ENCODE data around the gene CDCP2.
"Not testable (repeated sequence)": the region's sequence is repeated elsewhere in the genome, so short reads cannot be mapped to it uniquely, and the experiment has no call there.

CDCP2 gene

DNA sequence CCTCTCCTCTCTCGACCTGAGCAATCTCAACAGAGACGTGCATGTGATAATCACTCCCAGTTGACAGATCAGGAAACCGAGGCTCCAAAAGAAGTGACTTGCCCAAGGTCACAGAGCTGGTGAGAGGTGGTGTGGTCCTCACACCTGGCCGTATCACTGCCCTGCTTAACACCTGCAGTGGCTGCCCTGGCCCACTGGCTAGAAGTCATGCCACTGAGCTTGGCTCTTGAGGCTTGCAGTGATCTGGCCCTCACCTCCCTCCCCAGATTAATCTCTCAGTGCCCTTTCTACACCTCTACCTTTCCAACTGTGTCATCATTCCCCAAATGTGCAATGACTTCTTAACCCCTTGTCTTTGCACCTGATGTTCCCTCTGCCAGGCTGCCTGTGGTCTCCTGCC lies 38.8 kb downstream of the CDCP2 start:
- DNase-seq = no peak

DNA sequence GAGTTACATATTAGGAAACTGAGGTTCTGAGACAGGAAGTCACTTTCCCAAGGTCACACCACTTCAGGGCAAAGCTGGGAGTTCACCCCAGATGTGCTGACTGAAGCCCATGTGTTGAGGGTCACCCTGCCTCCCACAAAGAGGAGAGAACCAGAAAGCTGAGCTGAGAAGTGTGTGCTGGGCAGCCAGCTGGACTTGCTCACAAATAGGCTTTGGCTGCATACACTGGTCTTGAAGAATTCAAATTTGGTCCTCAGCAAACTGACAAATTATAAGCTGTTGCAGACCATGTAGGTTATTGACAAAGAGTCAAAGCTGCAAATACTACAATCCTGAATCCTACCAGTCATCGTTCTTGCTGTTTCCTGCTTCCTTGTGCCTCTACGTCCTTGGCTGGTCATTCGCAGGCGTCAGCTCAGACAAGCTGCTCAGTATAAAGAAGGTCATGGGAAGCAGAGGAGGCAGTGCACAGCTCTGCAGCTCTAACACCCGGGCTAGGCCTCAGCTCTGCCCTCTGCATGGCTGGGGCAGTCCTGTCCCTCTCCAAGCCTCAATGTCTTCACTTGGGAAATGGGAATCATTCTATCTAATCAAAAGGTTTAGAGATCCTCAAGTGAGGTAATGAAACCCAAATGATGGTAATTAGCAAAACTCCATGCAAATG lies 40.0 kb downstream of the CDCP2 start:
- no peak for DNase-seq

DNA sequence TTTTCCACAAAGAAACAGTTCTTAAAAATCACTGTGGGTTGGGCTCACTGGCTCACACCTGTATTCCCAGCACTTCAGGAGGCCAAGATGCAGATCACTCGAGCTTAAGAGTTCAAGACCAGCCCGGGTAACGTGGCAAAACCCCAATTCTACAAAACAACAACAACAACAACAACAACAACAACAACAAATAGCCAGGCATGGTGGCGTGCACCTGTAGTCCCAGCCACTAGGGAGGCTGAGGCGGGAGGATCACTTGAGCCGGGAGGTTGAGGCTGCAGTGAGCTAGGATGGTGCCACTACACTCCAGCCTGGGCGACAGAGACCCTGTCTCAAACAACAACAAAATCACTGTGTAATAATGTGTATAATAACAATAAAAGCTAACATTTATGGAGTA lies 40.8 kb downstream of the CDCP2 start:
- DNase-seq = no peak

DNA sequence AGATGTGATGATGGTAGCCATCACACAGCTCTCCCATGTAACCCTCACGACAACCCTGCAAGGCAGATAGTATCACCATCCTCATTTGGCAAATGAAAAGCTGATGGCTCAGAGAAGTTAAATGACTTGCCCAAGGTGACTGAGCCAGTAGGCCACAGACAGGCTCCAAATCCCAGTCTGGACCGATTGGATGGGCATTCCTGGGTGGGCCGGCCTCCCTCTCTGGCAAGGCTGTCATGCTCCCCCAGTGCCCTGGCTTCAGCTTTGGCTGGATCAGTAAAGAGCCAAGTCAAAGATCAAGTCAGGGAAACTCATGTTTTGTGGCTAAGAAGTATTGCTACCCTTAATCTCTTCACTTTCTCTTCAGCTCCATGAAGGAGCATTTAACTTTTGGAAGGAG lies 41.2 kb downstream of the CDCP2 start:
- DNase-seq = no peak

DNA sequence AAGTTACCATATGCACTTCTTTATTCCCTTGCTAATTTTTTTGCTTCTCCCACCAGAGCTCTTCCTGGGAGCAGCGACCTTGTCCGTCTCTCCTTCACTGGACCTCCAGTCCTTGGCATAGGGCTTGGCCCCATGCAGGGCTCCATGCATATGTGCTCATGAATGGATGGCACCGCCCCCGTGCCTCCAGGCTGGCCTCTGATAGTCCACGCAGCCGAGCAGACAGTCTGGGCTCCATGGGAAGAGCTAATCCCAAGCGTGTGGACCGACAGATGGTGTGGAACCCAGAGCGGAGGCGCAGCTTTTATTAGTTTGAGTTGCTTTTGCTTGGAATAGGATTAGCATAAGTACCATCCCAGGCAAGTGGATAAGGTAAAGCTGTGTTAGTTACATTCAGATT lies 41.8 kb downstream of the CDCP2 start:
- DNase-seq = no peak

GRCh38 chr1:54109129-54110090 lies 43.4 kb downstream of the CDCP2 start:
- DNase-seq = no peak

DNA sequence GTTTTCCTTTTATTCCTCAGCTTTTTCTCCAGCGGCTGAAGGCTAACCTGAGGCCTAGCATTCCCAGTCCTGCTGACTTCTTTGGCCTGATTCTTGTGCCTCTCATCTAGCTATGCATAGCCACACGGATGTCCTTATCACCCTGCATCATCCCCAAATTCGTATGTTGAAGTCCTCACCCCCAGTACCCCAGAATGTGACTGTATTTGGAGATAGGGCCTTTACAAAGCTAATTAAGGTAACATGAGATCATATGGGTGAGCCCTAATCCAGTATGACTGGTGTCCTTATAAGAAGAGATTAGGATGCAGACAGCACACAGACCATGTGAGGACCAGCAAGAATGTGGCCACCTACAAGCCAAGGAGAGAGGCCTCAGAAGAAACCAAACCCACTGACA lies 44.6 kb downstream of the CDCP2 start:
- DNase-seq = no peak

DNA sequence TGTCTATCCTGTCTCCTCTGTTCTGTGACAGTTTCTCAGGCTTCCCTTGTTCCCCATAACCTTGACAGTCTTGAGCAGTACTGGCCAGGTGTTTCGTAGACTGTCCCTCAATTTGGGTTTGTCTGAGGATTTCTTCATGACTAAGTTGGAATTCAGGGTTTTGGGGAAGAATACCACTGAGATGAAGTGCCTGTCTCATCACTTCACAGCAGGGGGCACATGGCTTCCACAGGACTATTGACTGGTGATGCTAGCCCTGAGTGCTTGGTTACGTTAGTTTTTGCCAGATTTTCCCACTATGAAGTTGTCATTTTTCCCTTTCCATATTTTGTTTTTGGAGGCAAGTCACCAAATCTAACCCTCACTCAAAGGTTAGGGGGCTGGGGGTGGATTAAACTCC lies 45.7 kb downstream of the CDCP2 start:
- no peak for DNase-seq

GRCh38 chr1:54105736-54106269 lies 47.0 kb downstream of the CDCP2 start:
- no peak for DNase-seq

DNA sequence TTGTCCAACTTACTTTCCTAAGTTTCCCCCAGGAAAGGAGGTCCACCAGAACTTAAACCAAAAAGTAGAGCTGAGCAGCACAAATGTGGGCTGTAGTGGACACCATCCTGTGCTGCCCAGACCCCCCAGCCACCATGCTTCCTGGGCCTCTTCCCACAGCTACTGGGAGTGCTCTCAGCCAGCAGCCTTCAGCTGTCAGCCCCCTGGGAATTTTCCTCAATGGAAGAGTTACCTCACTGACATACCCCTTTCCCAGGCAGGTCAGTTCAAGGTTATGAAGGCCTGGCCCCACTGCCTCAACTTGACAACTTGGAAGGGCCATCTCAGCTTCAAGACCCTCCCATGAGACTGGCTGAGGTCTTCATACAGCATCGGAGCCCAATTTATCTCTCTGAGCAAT lies 47.7 kb downstream of the CDCP2 start:
- DNase-seq = no peak

GRCh38 chr1:54104613-54105012 lies 48.2 kb downstream of the CDCP2 start:
- not testable (repeated sequence) for DNase-seq

GRCh38 chr1:54103414-54103813 lies 49.4 kb downstream of the CDCP2 start:
- no peak for DNase-seq

GRCh38 chr1:54100500-54100899 lies 52.3 kb downstream of the CDCP2 start:
- DNase-seq = no peak

GRCh38 chr1:54099061-54099610 lies 53.7 kb downstream of the CDCP2 start:
- DNase-seq = no peak

DNA sequence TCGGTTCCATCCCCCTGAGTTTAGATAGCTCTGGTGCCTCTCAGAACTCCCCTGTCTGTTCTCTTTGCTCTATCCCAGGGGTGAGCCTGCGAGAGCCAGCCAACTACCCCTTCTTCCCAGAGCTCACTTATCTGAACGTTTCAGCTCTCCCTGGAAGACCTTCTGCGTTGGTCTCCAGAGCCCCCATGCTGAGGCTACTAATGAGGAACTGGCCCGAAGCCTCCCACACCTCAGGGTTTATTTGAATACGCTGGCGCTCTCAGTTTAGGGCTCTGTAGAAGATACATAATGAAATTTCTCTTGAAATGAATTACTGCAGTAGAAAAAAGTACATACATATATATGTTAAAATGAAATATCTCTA lies 55.9 kb downstream of the CDCP2 start:
- DNase-seq = no peak

- no peak for DNase-seq
Observed at GRCh38 chr1:54096227-54096876, 56.4 kb downstream of the CDCP2 start.

GRCh38 chr1:54095546-54096226 lies 57.1 kb downstream of the CDCP2 start:
- no peak for DNase-seq

DNA sequence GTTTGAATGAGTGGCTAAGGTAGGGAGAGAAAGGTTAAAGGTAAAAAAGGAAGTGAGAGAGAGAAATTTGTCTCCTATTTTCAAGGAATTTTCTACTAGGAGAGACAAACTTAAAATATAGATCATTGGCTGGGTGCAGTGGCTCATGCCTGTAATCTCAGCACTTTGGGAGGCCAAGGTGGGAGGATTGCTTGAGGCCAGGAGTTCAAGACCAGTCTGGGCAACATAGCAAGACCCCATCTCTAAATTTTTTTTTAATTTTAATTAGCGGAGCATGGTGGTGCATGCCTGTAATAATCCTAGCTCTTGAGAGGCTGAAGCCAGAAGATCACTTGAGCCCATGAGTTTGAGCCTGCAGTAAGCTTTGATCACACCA lies 58.1 kb downstream of the CDCP2 start:
- not testable (repeated sequence) for DNase-seq

DNA sequence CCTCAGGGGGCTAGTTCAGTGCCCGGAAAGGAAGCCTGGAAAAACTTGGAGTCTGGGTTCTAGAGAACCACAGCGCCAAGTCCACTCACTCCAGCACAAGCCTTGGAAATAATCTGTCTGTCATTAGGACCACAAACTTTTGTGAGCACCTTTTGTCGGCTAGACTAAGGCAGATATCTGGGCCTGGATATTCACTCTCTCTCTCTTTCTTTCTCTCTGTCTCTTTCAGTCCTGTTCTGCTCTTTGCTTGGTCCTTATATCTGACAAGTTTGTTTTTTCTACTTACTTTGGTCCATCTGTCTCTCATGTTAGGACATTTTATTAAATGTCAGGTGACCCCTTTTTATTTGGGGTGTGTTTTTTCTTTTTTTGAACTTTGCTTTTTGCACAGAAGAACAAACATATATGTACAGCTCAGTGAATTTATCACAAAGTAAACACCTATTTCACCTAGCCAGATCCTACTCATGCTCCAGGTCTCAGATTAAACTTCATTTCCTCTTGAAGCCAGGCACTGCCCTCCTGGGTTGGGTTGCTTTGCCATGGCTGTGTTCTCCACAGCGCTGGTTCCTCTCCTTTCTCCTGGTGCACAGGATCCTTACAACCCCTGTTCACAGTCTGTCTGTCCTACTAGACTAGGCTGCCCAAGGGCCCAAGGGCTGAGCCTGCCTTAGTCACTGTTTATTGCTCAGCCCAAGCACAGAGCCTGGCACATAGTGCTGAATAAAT lies 58.6 kb downstream of the CDCP2 start:
- DNase-seq = no peak

DNA sequence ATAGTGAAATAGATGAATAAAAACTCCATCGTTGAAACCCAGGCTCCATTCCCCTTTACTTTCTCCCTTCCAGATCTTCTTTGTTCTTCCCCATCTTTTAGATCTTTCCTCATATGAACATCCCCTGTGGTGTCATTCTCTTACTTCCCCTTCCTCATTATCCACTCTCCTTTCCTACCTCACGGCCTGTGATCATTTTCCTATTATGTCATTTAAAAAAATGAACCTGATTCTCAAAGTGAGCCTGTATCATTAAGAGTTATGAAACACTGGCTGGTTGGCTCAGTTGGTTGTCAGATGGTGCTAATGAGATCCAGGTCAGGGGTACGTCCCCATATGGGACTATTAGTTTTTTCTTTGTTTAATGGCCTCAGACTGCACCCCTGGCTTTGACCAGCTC lies 61.1 kb downstream of the CDCP2 start:
- DNase-seq = no peak

- DNase-seq = no peak
Observed at GRCh38 chr1:54088385-54088784, 64.4 kb downstream of the CDCP2 start.

- DNase-seq = no peak
Observed at GRCh38 chr1:54086754-54087153, 66.0 kb downstream of the CDCP2 start.
